Glutamatergic neuron (in vitro differentiated cells): ENCODE measurements around the gene PERM1. TPM values are rescaled to one million over a fixed set of nuclear protein-coding genes. Genes with fewer than 3 reads are reported as not detected.
A peak's percentile ranks its signal among the peaks of the same experiment; 100 is the strongest.

Experiments used
- DNase-seq: peaks from one replicate; pipeline ENCODE4 v3.0.0; 2022
- H3K27ac Mint-ChIP-seq: one replicate; pipeline ENCODE4 v1.8.0; 2020; ENCODE audit warnings: mild to moderate bottlenecking, mixed read lengths, inconsistent platforms; ENCODE audit not compliant: unreplicated experiment
- H3K27me3 Mint-ChIP-seq: one replicate; pipeline ENCODE4 v1.8.0; 2020; ENCODE audit warnings: mild to moderate bottlenecking, moderate library complexity, mixed read lengths, inconsistent platforms; ENCODE audit not compliant: unreplicated experiment
- H3K36me3 Mint-ChIP-seq: one replicate; pipeline ENCODE4 v1.8.0; 2020; ENCODE audit warnings: mild to moderate bottlenecking, mixed read lengths, inconsistent platforms; ENCODE audit not compliant: unreplicated experiment
- H3K4me1 Mint-ChIP-seq: one replicate; pipeline ENCODE4 v1.8.0; 2020; ENCODE audit warnings: mild to moderate bottlenecking, low read depth, mixed read lengths, inconsistent platforms; ENCODE audit not compliant: unreplicated experiment
- H3K4me3 Mint-ChIP-seq: one replicate; pipeline ENCODE4 v1.8.0; 2020; ENCODE audit warnings: mild to moderate bottlenecking, mixed read lengths, inconsistent platforms; ENCODE audit not compliant: unreplicated experiment
- H3K9me3 Mint-ChIP-seq: one replicate; pipeline ENCODE4 v1.8.0; 2020; ENCODE audit warnings: mild to moderate bottlenecking, moderate library complexity, mixed read lengths, inconsistent platforms; ENCODE audit not compliant: unreplicated experiment
- CTCF ChIP-seq: fragments of 200-600 bp; sonication (generic); IDR thresholded peaks from one replicate; pipeline ENCODE4 v1.5.0; 2021; ENCODE audit not compliant: partially characterized antibody, unreplicated experiment
- total RNA-seq: library from RNA; stranded (reverse); fragmentation: NEBNext Ultra II Directional; extraction: Animal tissue kit (Norgen Biotek cat#: 25700); gene quantifications from one replicate; pipeline ENCODE4 v1.2.1, GENCODE V29; 2021; ENCODE audit not compliant: unreplicated experiment

PERM1 gene
- total RNA-seq, 1 donor from 2014 or later: 0.32 TPM

GRCh38 chr1:961132-961669, 20.7 kb downstream of the PERM1 start:
- peak overlapping the region; percentile 64 for H3K4me3 Mint-ChIP-seq
- TF ChIP-seq CTCF: no peak
- peaks cover 5% of the 10 kb centered on the region for H3K27me3 Mint-ChIP-seq
- H3K9me3 Mint-ChIP-seq: peaks cover 7% of the 10 kb centered on the region
- H3K4me1 Mint-ChIP-seq: peaks cover 7% of the 10 kb centered on the region
- H3K36me3 Mint-ChIP-seq: no peaks in the 10 kb centered on the region
- H3K27ac Mint-ChIP-seq: no peak overlapping the region
- no peak for DNase-seq

GRCh38 chr1:960363-961131, 21.3 kb downstream of the PERM1 start, which contains the start of gene KLHL17:
TSS of gene KLHL17 (plus strand) at chr1:960584. CDS start at chr1:960694, 110 bp downstream.
- Mint-ChIP-seq H3K36me3 (no peaks in the 10 kb centered on the region), H3K4me1 (peaks cover 7% of the 10 kb centered on the region), H3K9me3 (peaks cover 7% of the 10 kb centered on the region), H3K4me3 (peak within 1 kb of the TSS; percentile 72), H3K27ac (no peak within 1 kb of the TSS), H3K27me3 (peaks cover 5% of the 10 kb centered on the region)
- TF ChIP-seq CTCF: no peak
- DNase-seq: peak; percentile 90

GRCh38 chr1:959731-960362, 22.0 kb downstream of the PERM1 start:
- peaks cover 5% of the 10 kb centered on the region for H3K27me3 Mint-ChIP-seq
- H3K4me3 Mint-ChIP-seq: peak overlapping the region; percentile 72
- TF ChIP-seq CTCF: no peak
- H3K36me3 Mint-ChIP-seq: no peaks in the 10 kb centered on the region
- H3K4me1 Mint-ChIP-seq: peaks cover 7% of the 10 kb centered on the region
- DNase-seq: no peak
- H3K9me3 Mint-ChIP-seq: peaks cover 5% of the 10 kb centered on the region
- no peak overlapping the region for H3K27ac Mint-ChIP-seq

GRCh38 chr1:958823-959730, 22.8 kb downstream of the PERM1 start, which contains the start of gene NOC2L:
TSS of gene NOC2L (minus strand) at chr1:959256. CDS start at chr1:959240, 16 bp downstream.
- Mint-ChIP-seq H3K27me3 (peaks cover 5% of the 10 kb centered on the region), H3K36me3 (no peaks in the 10 kb centered on the region), H3K27ac (peak within 1 kb of the TSS; percentile 21), H3K4me1 (peaks cover 7% of the 10 kb centered on the region), H3K9me3 (peaks cover 5% of the 10 kb centered on the region), H3K4me3 (peak within 1 kb of the TSS; percentile 90)
- peak; percentile 98 for DNase-seq
- no peak for TF ChIP-seq CTCF
